ENCODE results near the gene CNKSR1.

The CNKSR1 gene

GRCh38 chr1:26191739-26192138, 14.4 kb downstream of the CNKSR1 start:
- DNase-seq (ENCODE audit: extremely low read depth, insufficient read length), result no peak
- H3K27me3 ChIP-seq (replicated peaks; ENCODE audit: control insufficient read depth, insufficient read depth, low read length), result no peaks in the 10 kb centered on the region
- H3K36me3 ChIP-seq (ENCODE audit: control insufficient read depth, insufficient read depth, low read length), result no peaks in the 10 kb centered on the region

GRCh38 chr1:26195805-26196204, 18.5 kb downstream of the CNKSR1 start:
- H3K4me3 ChIP-seq (replicated peaks; ENCODE audit: low read depth, low read length), result no peak overlapping the region
- H3K36me3 ChIP-seq (ENCODE audit: control insufficient read depth, insufficient read depth, low read length), result no peaks in the 10 kb centered on the region
- H3K27me3 ChIP-seq (replicated peaks; ENCODE audit: control insufficient read depth, insufficient read depth, low read length), result no peaks in the 10 kb centered on the region
- DNase-seq (ENCODE audit: extremely low read depth, insufficient read length), result no peak
- TF ChIP-seq CTCF (IDR thresholded peaks at IDR 0.05; ENCODE audit: insufficient read depth, low read length, poor library complexity, severe bottlenecking), result no peak

More at GRCh38 chr1:26191739-26192138, 14.4 kb downstream of the CNKSR1 start:
- H3K4me3 ChIP-seq (replicated peaks; ENCODE audit: low read depth, low read length), result no peak overlapping the region
- no peak for TF ChIP-seq CTCF (IDR thresholded peaks at IDR 0.05; ENCODE audit: insufficient read depth, low read length, poor library complexity, severe bottlenecking)

- DNase-seq (ENCODE audit: extremely low read depth, insufficient read length), result no peak
- H3K27me3 ChIP-seq (replicated peaks; ENCODE audit: control insufficient read depth, insufficient read depth, low read length), result no peaks in the 10 kb centered on the region
- H3K36me3 ChIP-seq (ENCODE audit: control insufficient read depth, insufficient read depth, low read length), result no peaks in the 10 kb centered on the region
- no peak overlapping the region for H3K4me3 ChIP-seq (replicated peaks; ENCODE audit: low read depth, low read length)
- no peak for TF ChIP-seq CTCF (IDR thresholded peaks at IDR 0.05; ENCODE audit: insufficient read depth, low read length, poor library complexity, severe bottlenecking)
Measured at GRCh38 chr1:26197301-26197700, 20.0 kb downstream of the CNKSR1 start.

- no peaks in the 10 kb centered on the region for H3K27me3 ChIP-seq (replicated peaks; ENCODE audit: control insufficient read depth, insufficient read depth, low read length)
- DNase-seq (ENCODE audit: extremely low read depth, insufficient read length), result no peak
- TF ChIP-seq CTCF (IDR thresholded peaks at IDR 0.05; ENCODE audit: insufficient read depth, low read length, poor library complexity, severe bottlenecking), result no peak
- H3K4me3 ChIP-seq (replicated peaks; ENCODE audit: low read depth, low read length), result no peak overlapping the region
- no peaks in the 10 kb centered on the region for H3K36me3 ChIP-seq (ENCODE audit: control insufficient read depth, insufficient read depth, low read length)
Measured at GRCh38 chr1:26197813-26198212, 20.5 kb downstream of the CNKSR1 start.

- no peaks in the 10 kb centered on the region; the same call in 1 of the 2 replicates for H3K27me3 ChIP-seq (replicated peaks; ENCODE audit: control insufficient read depth, insufficient read depth, low read length)
- H3K36me3 ChIP-seq (ENCODE audit: control insufficient read depth, insufficient read depth, low read length), result no peaks in the 10 kb centered on the region
- H3K4me3 ChIP-seq (replicated peaks; ENCODE audit: low read depth, low read length), result no peak overlapping the region
- no peak for DNase-seq (ENCODE audit: extremely low read depth, insufficient read length)
- TF ChIP-seq CTCF (IDR thresholded peaks at IDR 0.05; ENCODE audit: insufficient read depth, low read length, poor library complexity, severe bottlenecking), result no peak
Measured at GRCh38 chr1:26200413-26200812, 23.1 kb downstream of the CNKSR1 start.

Data from GM06990 (cell line).